Duodenal mucosa (tissue), 2 donors: ENCODE measurements around the gene KLHL25.

Source experiments
- H3K27ac ChIP-seq: one replicate; pipeline ENCODE4 v1.7.0; 2013; ENCODE audit warnings: low read depth, low read length
- H3K27me3 ChIP-seq, 2 donors: one replicate each; pipeline ENCODE4 v1.7.0; 2013; ENCODE audit warnings: low read length in 2 of 2, control low read depth in 1 of 2; ENCODE audit not compliant: insufficient read depth in 2 of 2, control insufficient read depth in 1 of 2
- H3K36me3 ChIP-seq, 2 donors: one replicate each; pipeline ENCODE4 v1.7.0; 2013; ENCODE audit warnings: low read length in 2 of 2, control low read depth in 1 of 2; ENCODE audit not compliant: insufficient read depth in 2 of 2, control insufficient read depth in 1 of 2
- H3K4me1 ChIP-seq, 2 donors: one replicate each; pipeline ENCODE4 v1.7.0; 2013; ENCODE audit warnings: low read length in 2 of 2, control low read depth in 1 of 2; ENCODE audit not compliant: insufficient read depth in 2 of 2, control insufficient read depth in 1 of 2
- H3K4me3 ChIP-seq, 2 donors: one replicate each; pipeline ENCODE4 v1.7.0; 2013; ENCODE audit warnings: low read length in 2 of 2, low read depth in 1 of 2
- H3K9ac ChIP-seq, 2 donors: one replicate each; pipeline ENCODE4 v1.7.0; 2013; ENCODE audit warnings: low read length in 2 of 2, low read depth in 1 of 2
- H3K9me3 ChIP-seq, 2 donors: one replicate each; pipeline ENCODE4 v1.7.0; 2013; ENCODE audit warnings: low read length in 2 of 2, control low read depth in 1 of 2; ENCODE audit not compliant: control insufficient read depth in 1 of 2

The KLHL25 gene

GRCh38 chr15:85792102-85792731 is 2.5 kb downstream of the KLHL25 start:
- H3K36me3 ChIP-seq, result no peaks in the 10 kb centered on the region
- H3K27ac ChIP-seq, result no peak overlapping the region
- H3K27me3 ChIP-seq, result no peaks in the 10 kb centered on the region
- no peaks in the 10 kb centered on the region for H3K9me3 ChIP-seq
- peaks cover 36 to 38% of the 10 kb centered on the region in 2 donors for H3K4me1 ChIP-seq
- peak overlapping the region in 1 of 2 donors; percentile 75 for H3K9ac ChIP-seq
- H3K4me3 ChIP-seq, result peak overlapping the region in 1 of 2 donors; percentile 90

- Histone ChIP-seq H3K9me3 (no peaks in the 10 kb centered on the region), H3K4me1 (peaks cover 40 to 41% of the 10 kb centered on the region in 2 donors), H3K36me3 (no peaks in the 10 kb centered on the region), H3K27me3 (no peaks in the 10 kb centered on the region), H3K4me3 (no peak overlapping the region), H3K9ac (no peak overlapping the region), H3K27ac (no peak overlapping the region)
These were observed 5.2 kb downstream of the KLHL25 start for GRCh38 chr15:85789496-85789875.

- H3K27me3 ChIP-seq, result no peaks in the 10 kb centered on the region
- H3K36me3 ChIP-seq, result no peaks in the 10 kb centered on the region
- H3K9me3 ChIP-seq, result no peaks in the 10 kb centered on the region
- H3K4me3 ChIP-seq, result no peak overlapping the region
- no peak overlapping the region for H3K27ac ChIP-seq
- peaks cover 40 to 41% of the 10 kb centered on the region in 2 donors for H3K4me1 ChIP-seq
- no peak overlapping the region for H3K9ac ChIP-seq
These were observed 5.8 kb downstream of the KLHL25 start for GRCh38 chr15:85788771-85789495.

GRCh38 chr15:85786781-85787114 is 8.0 kb downstream of the KLHL25 start:
- Histone ChIP-seq H3K27me3 (no peaks in the 10 kb centered on the region), H3K36me3 (no peaks in the 10 kb centered on the region), H3K4me3 (no peak overlapping the region), H3K9ac (peak overlapping the region in 1 of 2 donors; percentile 9), H3K9me3 (no peaks in the 10 kb centered on the region), H3K4me1 (peaks cover 25 to 26% of the 10 kb centered on the region in 2 donors), H3K27ac (no peak overlapping the region)

GRCh38 chr15:85785887-85786780 is 8.6 kb downstream of the KLHL25 start:
- Histone ChIP-seq H3K9me3 (no peaks in the 10 kb centered on the region), H3K4me3 (no peak overlapping the region), H3K4me1 (peaks cover 25 to 26% of the 10 kb centered on the region in 2 donors), H3K36me3 (no peaks in the 10 kb centered on the region), H3K9ac (peak overlapping the region in 1 of 2 donors; percentile 9), H3K27ac (peak overlapping the region; percentile 41), H3K27me3 (no peaks in the 10 kb centered on the region)

- H3K9ac ChIP-seq, result no peak overlapping the region
- H3K4me3 ChIP-seq, result no peak overlapping the region
- H3K27ac ChIP-seq, result no peak overlapping the region
These were observed 12.7 kb downstream of the KLHL25 start for GRCh38 chr15:85782064-85782463.

GRCh38 chr15:85781099-85781498 is 13.6 kb downstream of the KLHL25 start:
- Histone ChIP-seq H3K4me1 (peaks cover 8 to 11% of the 10 kb centered on the region in 2 donors), H3K9me3 (no peaks in the 10 kb centered on the region), H3K4me3 (no peak overlapping the region), H3K27me3 (no peaks in the 10 kb centered on the region), H3K36me3 (no peaks in the 10 kb centered on the region), H3K9ac (no peak overlapping the region), H3K27ac (no peak overlapping the region)

More at GRCh38 chr15:85782064-85782463, 12.7 kb downstream of the KLHL25 start:
- Histone ChIP-seq H3K36me3 (no peaks in the 10 kb centered on the region), H3K9me3 (no peaks in the 10 kb centered on the region), H3K27me3 (no peaks in the 10 kb centered on the region), H3K4me1 (peaks cover 16 to 17% of the 10 kb centered on the region in 2 donors)

GRCh38 chr15:85780225-85780985 is 14.3 kb downstream of the KLHL25 start:
- H3K9ac ChIP-seq, result no peak overlapping the region
- H3K4me3 ChIP-seq, result no peak overlapping the region
- H3K36me3 ChIP-seq, result no peaks in the 10 kb centered on the region
- no peaks in the 10 kb centered on the region for H3K9me3 ChIP-seq
- H3K27me3 ChIP-seq, result no peaks in the 10 kb centered on the region
- no peak overlapping the region for H3K27ac ChIP-seq
- peaks cover 4 to 6% of the 10 kb centered on the region in 2 donors for H3K4me1 ChIP-seq

- no peaks in the 10 kb centered on the region for H3K9me3 ChIP-seq
- peaks cover 3 to 5% of the 10 kb centered on the region in 2 donors for H3K4me1 ChIP-seq
- H3K4me3 ChIP-seq, result no peak overlapping the region
- H3K9ac ChIP-seq, result no peak overlapping the region
- no peaks in the 10 kb centered on the region for H3K27me3 ChIP-seq
- H3K27ac ChIP-seq, result no peak overlapping the region
- H3K36me3 ChIP-seq, result no peaks in the 10 kb centered on the region
These were observed 15.5 kb downstream of the KLHL25 start for GRCh38 chr15:85779249-85779648.
